Large intestine (tissue), 3 donors: Measurements from ENCODE around the gene ARNT2. TPM values are rescaled to one million over a fixed set of nuclear protein-coding genes. Genes with fewer than 3 reads are reported as not detected.
A peak's percentile ranks its signal among the peaks of the same experiment; 100 is the strongest.

Experiments
- DNase-seq, 2 donors: peaks; one replicate each; pipeline versions ENCODE4 v3.0.0 to v3.0.0-alpha.2; 2013
- H3K27ac ChIP-seq: one replicate; pipeline ENCODE4 v1.5.1; 2013; ENCODE audit warnings: low read length
- H3K27me3 ChIP-seq: 2 replicates; pipeline ENCODE4 v1.6.1; 2013; ENCODE audit warnings: low read length; ENCODE audit not compliant: control insufficient read depth, insufficient read depth
- H3K36me3 ChIP-seq: 2 replicates; pipeline ENCODE4 v1.6.1; 2013; ENCODE audit warnings: low read length; ENCODE audit not compliant: control insufficient read depth, insufficient read depth
- H3K4me1 ChIP-seq: one replicate; pipeline ENCODE4 v1.6.1; 2013; ENCODE audit warnings: low read length; ENCODE audit not compliant: control insufficient read depth, insufficient read depth
- H3K4me3 ChIP-seq: one replicate; pipeline ENCODE4 v1.5.1; 2013; ENCODE audit warnings: low read length
- H3K9me3 ChIP-seq: one replicate; pipeline ENCODE4 v1.6.1; 2013; ENCODE audit warnings: mild to moderate bottlenecking, low read depth, low read length, moderate library complexity; ENCODE audit not compliant: control insufficient read depth
- WGBS: methylation state at CpG from one replicate; pipeline ENCODE4 v1.1.5; 2013; ENCODE audit warnings: low lambda C conversion rate; ENCODE audit not compliant: insufficient coverage; 5-methylcytosine and 5-hydroxymethylcytosine counted together
- polyA plus RNA-seq: library from polyadenylated mRNA; unstranded; fragments of 120-200 nt; gene quantifications from one replicate; pipeline ENCODE4 v1.2.1, GENCODE V29; 2013

Gene ARNT2
- polyA plus RNA-seq, 1 donor, result 8.0 TPM

- no peak overlapping the region for H3K4me3 ChIP-seq
- no peaks in the 10 kb centered on the region for H3K9me3 ChIP-seq
- no peaks in the 10 kb centered on the region for H3K27me3 ChIP-seq
- DNase-seq, result peak; percentile 48 to 50
- H3K36me3 ChIP-seq, result peaks cover 2% of the 10 kb centered on the region
- no peak overlapping the region for H3K27ac ChIP-seq
- H3K4me1 ChIP-seq, result peaks cover 5% of the 10 kb centered on the region
- WGBS, result 75% methylated on average over 2 of the region's 17 CpGs
Measured at GRCh38 chr15:80455668-80456442, 51.7 kb downstream of the ARNT2 start.

- Histone ChIP-seq H3K4me3 (no peak overlapping the region), H3K27ac (no peak overlapping the region), H3K9me3 (no peaks in the 10 kb centered on the region), H3K36me3 (peaks cover 2% of the 10 kb centered on the region), H3K27me3 (no peaks in the 10 kb centered on the region), H3K4me1 (peaks cover 5% of the 10 kb centered on the region)
- peak in 1 of 2 donors; percentile 25 for DNase-seq
- 0% methylated on average over 1 of the region's 4 CpGs for WGBS
Measured at GRCh38 chr15:80456517-80457492, 52.6 kb downstream of the ARNT2 start.

- Histone ChIP-seq H3K4me3 (no peak overlapping the region), H3K36me3 (peaks cover 2% of the 10 kb centered on the region), H3K27ac (no peak overlapping the region), H3K4me1 (peaks cover 5% of the 10 kb centered on the region), H3K27me3 (no peaks in the 10 kb centered on the region), H3K9me3 (no peaks in the 10 kb centered on the region)
- WGBS, result 83% methylated on average over 1 of the region's 3 CpGs
- DNase-seq, result no peak
Measured at GRCh38 chr15:80457896-80458295, 53.7 kb downstream of the ARNT2 start.

- no peaks in the 10 kb centered on the region for H3K9me3 ChIP-seq
- H3K27me3 ChIP-seq, result no peaks in the 10 kb centered on the region
- H3K27ac ChIP-seq, result no peak overlapping the region
- peaks cover 5% of the 10 kb centered on the region for H3K4me1 ChIP-seq
- no peak for DNase-seq
- no CpG with 5 or more reads among the region's 2 CpGs for WGBS
- peaks cover 2% of the 10 kb centered on the region for H3K36me3 ChIP-seq
- no peak overlapping the region for H3K4me3 ChIP-seq
Measured at GRCh38 chr15:80458580-80458979, 54.4 kb downstream of the ARNT2 start.

GRCh38 chr15:80459380-80459779, 55.2 kb downstream of the ARNT2 start:
- Histone ChIP-seq H3K36me3 (no peaks in the 10 kb centered on the region), H3K9me3 (no peaks in the 10 kb centered on the region), H3K27ac (no peak overlapping the region), H3K4me1 (peaks cover 5% of the 10 kb centered on the region), H3K27me3 (no peaks in the 10 kb centered on the region), H3K4me3 (no peak overlapping the region)
- DNase-seq, result peak; percentile 31 to 73
- no CpG with 5 or more reads among the region's 6 CpGs for WGBS

- no peak for DNase-seq
- Histone ChIP-seq H3K27ac (no peak overlapping the region), H3K9me3 (no peaks in the 10 kb centered on the region), H3K4me3 (no peak overlapping the region), H3K27me3 (no peaks in the 10 kb centered on the region), H3K36me3 (no peaks in the 10 kb centered on the region), H3K4me1 (peaks cover 5% of the 10 kb centered on the region)
- no CpG with 5 or more reads among the region's 3 CpGs for WGBS
Measured at GRCh38 chr15:80459818-80460217, 55.6 kb downstream of the ARNT2 start.

- DNase-seq, result no peak
- H3K9me3 ChIP-seq, result no peaks in the 10 kb centered on the region
- 100% methylated on average over 2 of the region's 14 CpGs for WGBS
- H3K4me3 ChIP-seq, result no peak overlapping the region
- no peaks in the 10 kb centered on the region for H3K36me3 ChIP-seq
- H3K27me3 ChIP-seq, result no peaks in the 10 kb centered on the region
- no peak overlapping the region for H3K27ac ChIP-seq
- peaks cover 5% of the 10 kb centered on the region for H3K4me1 ChIP-seq
Measured at GRCh38 chr15:80461356-80462095, 57.3 kb downstream of the ARNT2 start.

- H3K9me3 ChIP-seq, result no peaks in the 10 kb centered on the region
- H3K4me1 ChIP-seq, result peaks cover 2% of the 10 kb centered on the region
- WGBS, result no CpG with 5 or more reads among the region's 6 CpGs
- no peak overlapping the region for H3K27ac ChIP-seq
- no peaks in the 10 kb centered on the region for H3K27me3 ChIP-seq
- no peak for DNase-seq
- no peak overlapping the region for H3K4me3 ChIP-seq
- no peaks in the 10 kb centered on the region for H3K36me3 ChIP-seq
Measured at GRCh38 chr15:80462111-80462510, 57.9 kb downstream of the ARNT2 start.

GRCh38 chr15:80462836-80463512, 58.8 kb downstream of the ARNT2 start:
- no peaks in the 10 kb centered on the region for H3K4me1 ChIP-seq
- no peak overlapping the region for H3K4me3 ChIP-seq
- no peaks in the 10 kb centered on the region for H3K36me3 ChIP-seq
- H3K27me3 ChIP-seq, result no peaks in the 10 kb centered on the region
- 85% methylated on average over 2 of the region's 8 CpGs for WGBS
- no peak overlapping the region for H3K27ac ChIP-seq
- no peak for DNase-seq
- no peaks in the 10 kb centered on the region for H3K9me3 ChIP-seq
